Activated CD4-positive, alpha-beta T cell treated with anti-CD3 and anti-CD28 coated beads, Interleukin-2, amount 10 ng/mL, durations not matched to agents 7 days and 5 days (primary cell): ENCODE measurements around the gene SPAG16. TPM values are rescaled to one million over a fixed set of nuclear protein-coding genes. Genes with fewer than 3 reads are reported as not detected.

Experiments used
- CTCF ChIA-PET: fragments of 350-600 bp; sonication (Branson Sonifier 250); formaldehyde crosslinking; loops from one replicate; lab custom pipeline; 2021; ENCODE audit warnings: antibody characterized with exemption; lab: Charles Lee
- POLR2A ChIA-PET: fragments of 350-600 bp; sonication (Branson Sonifier 250); formaldehyde crosslinking; loops from one replicate; lab custom pipeline; 2021; ENCODE audit warnings: antibody characterized with exemption; lab: Charles Lee
- DNase-seq: peaks from one replicate; pipeline ENCODE4 v3.0.0-alpha.2; 2020
- H3K27ac Mint-ChIP-seq: one replicate; pipeline ENCODE4 v1.8.0; 2021; ENCODE audit warnings: mild to moderate bottlenecking, moderate library complexity, mixed read lengths
- H3K27me3 Mint-ChIP-seq: one replicate; pipeline ENCODE4 v1.8.0; 2021; ENCODE audit warnings: mixed read lengths
- H3K36me3 Mint-ChIP-seq: one replicate; pipeline ENCODE4 v1.8.0; 2021; ENCODE audit warnings: low read depth, mixed read lengths
- H3K4me1 Mint-ChIP-seq: one replicate; pipeline ENCODE4 v1.8.0; 2021; ENCODE audit warnings: mixed read lengths
- H3K4me3 Mint-ChIP-seq: one replicate; pipeline ENCODE4 v1.8.0; 2021; ENCODE audit warnings: mild to moderate bottlenecking, moderate library complexity, mixed read lengths
- H3K9me3 Mint-ChIP-seq: one replicate; pipeline ENCODE4 v1.8.0; 2021; ENCODE audit warnings: mixed read lengths
- total RNA-seq, 2 experiments: library from RNA; stranded (reverse); gene quantifications; one replicate each; pipeline ENCODE4 v1.2.3, GENCODE V29; 2021

The SPAG16 gene
- total RNA-seq, 2 experiments from 2014 or later: 10.6 to 10.7 TPM

DNA sequence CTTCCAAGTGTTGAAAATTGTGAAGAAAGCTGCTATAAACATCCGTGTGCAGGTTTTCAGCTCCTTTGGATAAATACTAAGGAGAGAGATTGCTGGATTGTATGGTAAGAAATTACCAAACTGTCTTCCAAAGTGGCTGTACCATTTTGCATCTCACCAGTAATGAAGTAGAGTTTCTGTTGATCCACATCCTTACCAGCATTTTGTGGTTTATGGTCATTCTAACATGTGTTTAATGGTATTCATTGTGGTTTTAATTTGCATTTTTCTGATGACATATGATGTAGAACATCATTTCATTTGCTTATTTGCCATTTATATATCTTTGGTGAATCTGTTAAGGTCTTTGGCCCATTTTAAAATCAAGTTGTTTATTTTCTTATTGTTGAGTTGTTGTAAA, 260.7 kb downstream of the SPAG16 start:
- ChIA-PET POLR2A (no interaction called here), CTCF (interaction anchor here (0.6 kb wide), 1 partner anchor 88 kb away, joined by 3 read pairs; no protein-coding TSS in a partner anchor)
- Mint-ChIP-seq H3K27me3 (no peaks in the 10 kb centered on the region), H3K9me3 (no peaks in the 10 kb centered on the region), H3K4me1 (no peaks in the 10 kb centered on the region), H3K27ac (no peak overlapping the region), H3K4me3 (no peak overlapping the region), H3K36me3 (no peaks in the 10 kb centered on the region)
- no peak for DNase-seq

- ChIA-PET POLR2A (no interaction called here), CTCF (no interaction called here)
- Mint-ChIP-seq H3K36me3 (no peaks in the 10 kb centered on the region), H3K4me1 (no peaks in the 10 kb centered on the region), H3K27me3 (no peaks in the 10 kb centered on the region), H3K9me3 (no peaks in the 10 kb centered on the region), H3K27ac (no peak overlapping the region), H3K4me3 (no peak overlapping the region)
- no peak for DNase-seq
These were observed 261.2 kb downstream of the SPAG16 start for GRCh38 chr2:213545481-213545880.

DNA sequence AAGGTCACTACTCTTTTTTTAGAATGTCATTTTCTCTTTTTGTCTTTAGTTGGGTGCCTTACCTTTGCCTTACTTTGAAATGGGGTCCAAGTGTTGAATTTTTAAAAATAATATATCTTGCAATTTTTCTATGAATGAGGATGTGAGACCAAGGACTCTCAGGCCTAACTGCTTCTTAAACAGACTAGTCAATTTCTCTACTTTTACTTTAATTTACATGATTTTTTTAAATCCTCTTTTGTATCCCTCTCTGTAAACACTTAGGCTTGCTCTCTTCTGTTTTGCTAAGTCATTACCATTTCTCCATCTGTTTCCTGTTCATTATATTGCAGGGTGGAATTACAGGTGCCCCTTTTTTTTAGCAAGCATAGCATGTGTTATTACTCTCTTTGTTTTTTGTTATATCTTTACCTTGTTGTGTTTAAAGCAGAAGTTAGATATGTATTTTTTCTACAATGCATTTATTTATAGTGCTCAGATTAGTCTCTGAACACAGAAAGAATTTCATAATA, 261.8 kb downstream of the SPAG16 start:
- no peaks in the 10 kb centered on the region for H3K9me3 Mint-ChIP-seq
- DNase-seq: no peak
- H3K4me1 Mint-ChIP-seq: no peaks in the 10 kb centered on the region
- no peaks in the 10 kb centered on the region for H3K27me3 Mint-ChIP-seq
- H3K4me3 Mint-ChIP-seq: no peak overlapping the region
- CTCF ChIA-PET: no interaction called here
- H3K36me3 Mint-ChIP-seq: no peaks in the 10 kb centered on the region
- no peak overlapping the region for H3K27ac Mint-ChIP-seq
- POLR2A ChIA-PET: no interaction called here

DNA sequence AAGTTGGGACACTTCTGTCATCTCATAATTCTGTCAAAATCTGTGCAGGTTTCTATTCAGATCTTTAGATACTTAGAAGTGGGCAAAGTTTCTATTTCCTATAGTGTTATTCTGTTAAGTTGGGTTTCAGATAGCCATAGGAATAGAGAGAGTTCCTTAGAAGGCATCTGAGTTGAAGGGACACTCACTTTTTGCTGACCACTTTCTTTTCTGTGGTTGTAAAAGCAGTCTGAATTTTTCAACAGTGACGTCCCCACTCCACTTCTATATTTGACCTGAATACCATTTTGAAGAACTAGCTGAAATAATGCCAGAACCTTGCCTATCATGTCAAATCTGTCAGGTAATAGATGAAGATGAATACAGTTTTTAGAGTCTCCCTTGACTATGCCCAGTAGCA, 267.3 kb downstream of the SPAG16 start:
- DNase-seq: no peak
- H3K4me1 Mint-ChIP-seq: no peaks in the 10 kb centered on the region
- H3K27ac Mint-ChIP-seq: no peak overlapping the region
- no peak overlapping the region for H3K4me3 Mint-ChIP-seq
- ChIA-PET POLR2A (no interaction called here), CTCF (no interaction called here)
- no peaks in the 10 kb centered on the region for H3K9me3 Mint-ChIP-seq
- no peaks in the 10 kb centered on the region for H3K36me3 Mint-ChIP-seq
- H3K27me3 Mint-ChIP-seq: no peaks in the 10 kb centered on the region

GRCh38 chr2:213559053-213559452, 274.8 kb downstream of the SPAG16 start:
- Mint-ChIP-seq H3K4me3 (no peak overlapping the region), H3K27ac (no peak overlapping the region), H3K36me3 (no peaks in the 10 kb centered on the region), H3K9me3 (no peaks in the 10 kb centered on the region), H3K4me1 (no peaks in the 10 kb centered on the region), H3K27me3 (no peaks in the 10 kb centered on the region)
- no peak for DNase-seq
- CTCF ChIA-PET: interaction anchor here (0.6 kb wide), 1 partner anchor 447 kb away, joined by 3 read pairs; no protein-coding TSS in a partner anchor
- POLR2A ChIA-PET: no interaction called here

GRCh38 chr2:213561759-213562158, 277.5 kb downstream of the SPAG16 start:
- no peaks in the 10 kb centered on the region for H3K4me1 Mint-ChIP-seq
- no peaks in the 10 kb centered on the region for H3K9me3 Mint-ChIP-seq
- no peak overlapping the region for H3K27ac Mint-ChIP-seq
- no peak for DNase-seq
- ChIA-PET CTCF (no interaction called here), POLR2A (no interaction called here)
- no peaks in the 10 kb centered on the region for H3K27me3 Mint-ChIP-seq
- H3K4me3 Mint-ChIP-seq: no peak overlapping the region
- H3K36me3 Mint-ChIP-seq: no peaks in the 10 kb centered on the region

- ChIA-PET CTCF (no interaction called here), POLR2A (no interaction called here)
- Mint-ChIP-seq H3K9me3 (no peaks in the 10 kb centered on the region), H3K4me3 (no peak overlapping the region), H3K4me1 (no peaks in the 10 kb centered on the region), H3K36me3 (no peaks in the 10 kb centered on the region), H3K27me3 (no peaks in the 10 kb centered on the region), H3K27ac (no peak overlapping the region)
- no peak for DNase-seq
These were observed 278.4 kb downstream of the SPAG16 start for GRCh38 chr2:213562539-213563180.

GRCh38 chr2:213566846-213567245, 282.6 kb downstream of the SPAG16 start:
- H3K4me1 Mint-ChIP-seq: no peaks in the 10 kb centered on the region
- DNase-seq: no peak
- ChIA-PET POLR2A (no interaction called here), CTCF (no interaction called here)
- H3K27ac Mint-ChIP-seq: no peak overlapping the region
- H3K4me3 Mint-ChIP-seq: no peak overlapping the region
- no peaks in the 10 kb centered on the region for H3K36me3 Mint-ChIP-seq
- no peaks in the 10 kb centered on the region for H3K27me3 Mint-ChIP-seq
- H3K9me3 Mint-ChIP-seq: no peaks in the 10 kb centered on the region

DNA sequence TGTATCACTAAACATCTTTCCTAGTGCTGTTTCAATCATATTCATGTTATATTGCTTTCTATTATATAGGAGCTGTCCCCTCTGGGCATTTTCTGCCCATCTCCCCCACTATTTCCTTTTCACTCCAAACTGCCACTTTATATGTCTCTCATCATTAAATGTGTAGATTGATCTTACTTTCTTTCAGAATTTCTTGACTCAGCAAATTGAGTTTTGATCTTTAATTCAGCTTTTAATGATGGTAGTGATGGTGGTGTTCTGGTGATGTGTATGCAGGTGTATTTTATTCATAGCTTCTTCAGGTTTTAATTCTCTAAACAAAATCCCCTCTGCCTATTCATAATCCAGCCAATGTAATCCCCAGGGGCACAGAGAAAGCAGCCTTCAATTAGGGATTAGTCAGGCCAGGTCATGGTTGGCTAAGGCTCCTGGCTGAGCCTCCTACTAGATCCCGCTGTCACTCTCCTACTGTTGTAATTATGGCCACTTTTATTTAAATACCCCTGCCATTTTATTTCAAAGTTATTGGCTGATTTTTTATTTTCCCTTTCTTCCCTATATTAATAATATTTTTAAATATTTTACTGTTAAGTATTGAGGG, 325.4 kb downstream of the SPAG16 start:
- Mint-ChIP-seq H3K4me3 (no peak overlapping the region), H3K4me1 (no peaks in the 10 kb centered on the region)
- CTCF ChIA-PET: no interaction called here

DNA sequence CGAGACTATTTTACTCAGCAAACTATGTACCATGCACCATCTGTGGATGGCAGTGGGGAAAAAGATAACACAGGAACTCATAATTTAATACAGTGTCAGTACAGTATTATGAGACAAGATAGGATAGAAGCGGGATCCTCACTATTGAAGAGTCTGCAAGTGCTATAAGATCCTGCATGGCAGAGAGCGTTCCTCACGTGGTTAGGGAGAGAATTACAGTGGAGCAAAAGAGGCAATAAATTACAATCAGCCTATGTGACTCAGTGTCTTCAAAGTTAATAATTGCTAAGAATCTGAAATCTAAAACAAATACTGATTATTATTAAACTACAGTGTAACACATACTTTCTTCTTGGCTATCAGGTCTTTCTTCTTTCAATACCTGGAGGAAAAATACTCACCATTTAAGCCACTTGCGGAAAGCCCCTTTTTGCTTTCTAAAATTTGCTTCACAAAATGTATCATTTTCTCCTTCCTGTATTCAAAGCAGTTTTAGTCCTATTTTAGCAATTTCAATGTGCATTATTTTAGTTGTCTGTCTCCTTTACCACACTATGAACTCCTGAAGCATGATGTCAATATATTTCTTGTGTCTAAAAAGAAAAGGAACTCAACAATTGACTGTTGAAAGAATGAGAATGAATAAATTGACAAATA, 342.9 kb downstream of the SPAG16 start:
- no peaks in the 10 kb centered on the region for H3K4me1 Mint-ChIP-seq
- no peaks in the 10 kb centered on the region for H3K36me3 Mint-ChIP-seq
- no peaks in the 10 kb centered on the region for H3K9me3 Mint-ChIP-seq
- POLR2A ChIA-PET: no interaction called here
- no peak overlapping the region for H3K4me3 Mint-ChIP-seq
- CTCF ChIA-PET: no interaction called here
- H3K27ac Mint-ChIP-seq: no peak overlapping the region
- no peak for DNase-seq
- no peaks in the 10 kb centered on the region for H3K27me3 Mint-ChIP-seq

More for the DNA sequence above, 325.4 kb downstream of the SPAG16 start:
- Mint-ChIP-seq H3K27ac (no peak overlapping the region), H3K9me3 (no peaks in the 10 kb centered on the region), H3K27me3 (no peaks in the 10 kb centered on the region), H3K36me3 (no peaks in the 10 kb centered on the region)
- POLR2A ChIA-PET: no interaction called here
- DNase-seq: no peak

- H3K4me3 Mint-ChIP-seq: no peak overlapping the region
- ChIA-PET CTCF (interaction anchor here (0.6 kb wide), 1 partner anchor 1743 kb away, joined by 5 read pairs; no protein-coding TSS in a partner anchor), POLR2A (no interaction called here)
- DNase-seq: no peak
- no peaks in the 10 kb centered on the region for H3K9me3 Mint-ChIP-seq
- H3K4me1 Mint-ChIP-seq: no peaks in the 10 kb centered on the region
- no peaks in the 10 kb centered on the region for H3K36me3 Mint-ChIP-seq
- no peaks in the 10 kb centered on the region for H3K27me3 Mint-ChIP-seq
- no peak overlapping the region for H3K27ac Mint-ChIP-seq
These were observed 343.7 kb downstream of the SPAG16 start for GRCh38 chr2:213627835-213628460.

DNA sequence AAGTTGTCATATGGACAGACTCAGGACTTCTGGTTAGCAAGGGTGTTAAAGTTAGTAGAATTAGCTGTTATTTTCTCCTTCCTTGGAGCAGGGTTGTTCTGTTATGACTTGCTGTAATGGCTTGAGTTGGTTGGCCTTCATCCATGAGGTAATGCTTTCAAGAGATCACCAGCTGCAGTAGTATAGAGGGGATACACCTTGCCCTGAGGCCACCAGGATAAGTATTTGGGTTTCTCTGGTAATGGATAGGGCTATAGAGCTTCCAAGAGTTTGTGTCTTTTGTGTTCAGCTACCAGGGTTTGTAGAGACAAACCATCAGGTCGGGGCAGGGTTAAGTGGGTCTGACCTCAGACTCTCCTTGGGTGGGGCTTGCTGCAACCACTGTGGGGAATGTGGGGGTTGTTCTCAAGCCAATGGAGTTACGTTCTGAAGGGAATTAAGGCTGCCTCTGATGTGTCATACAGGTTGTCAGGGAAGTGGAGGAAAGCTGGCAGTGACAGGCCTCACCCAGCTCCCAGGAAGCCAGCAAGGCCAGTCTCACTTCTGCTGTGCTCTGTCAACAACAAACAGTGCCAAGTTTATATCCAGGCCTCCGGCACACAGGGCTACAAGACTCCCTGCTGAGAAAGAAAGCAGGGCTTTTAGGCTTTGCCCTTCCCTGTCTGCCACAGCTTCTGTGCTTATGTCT, 356.6 kb downstream of the SPAG16 start:
- no peak overlapping the region for H3K27ac Mint-ChIP-seq
- DNase-seq: no peak
- peaks cover 3% of the 10 kb centered on the region for H3K9me3 Mint-ChIP-seq
- H3K36me3 Mint-ChIP-seq: no peaks in the 10 kb centered on the region
- H3K27me3 Mint-ChIP-seq: no peaks in the 10 kb centered on the region
- ChIA-PET POLR2A (no interaction called here), CTCF (no interaction called here)
- no peak overlapping the region for H3K4me3 Mint-ChIP-seq
- no peaks in the 10 kb centered on the region for H3K4me1 Mint-ChIP-seq
